C4-2B (cell line): Measurements from ENCODE around the gene CMC2.

Experiments
- CTCF ChIP-seq: fragments of 450-650 bp; conservative IDR thresholded peaks from 2 replicates; pipeline ENCODE4 v1.5.1; 2017; ENCODE audit warnings: mild to moderate bottlenecking
- ZFX ChIP-seq: fragments of 450-650 bp; IDR thresholded peaks from 2 replicates; pipeline ENCODE4 v1.6.1; 2017

DNA sequence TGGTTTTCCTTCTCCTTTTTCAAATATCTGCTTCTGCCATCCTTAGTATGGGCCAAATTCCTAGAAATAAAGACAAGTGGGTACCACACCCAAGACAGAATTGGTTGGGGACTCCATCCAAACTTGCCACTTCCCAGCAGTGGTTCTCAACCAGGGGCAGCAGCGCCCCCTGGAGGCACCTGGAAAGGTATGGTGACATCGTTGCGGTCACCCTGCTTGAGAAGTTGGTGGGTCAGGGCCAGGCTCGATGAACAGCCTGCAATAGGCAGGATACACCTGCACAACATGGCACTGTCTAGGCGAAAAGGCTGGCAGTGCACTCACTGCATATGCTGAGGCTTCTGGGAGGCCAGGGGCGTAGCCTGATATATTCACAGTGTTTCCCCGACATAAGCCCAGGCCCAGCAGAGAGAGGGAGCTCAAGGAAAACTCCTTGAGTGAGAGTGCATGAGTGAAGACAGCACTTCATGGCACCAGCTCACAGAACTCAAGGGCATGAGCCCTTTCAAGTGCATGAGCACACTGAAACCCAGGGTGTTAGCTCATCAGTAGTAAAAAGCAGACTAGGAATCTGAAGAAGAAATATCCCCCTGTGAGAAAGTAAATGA is 57.7 kb downstream of the CMC2 start:
- TF ChIP-seq CTCF (peak; percentile 59), ZFX (no peak)
